ENCODE results near the gene KRT6A. TPM values are rescaled to one million over a fixed set of nuclear protein-coding genes. Genes with fewer than 3 reads are reported as not detected.

Gene KRT6A
- polyA plus RNA-seq, 1 donor (not counting 4 experiments of a cell fraction or from before 2014, with no cell fraction given) = 12,338 TPM

DNA sequence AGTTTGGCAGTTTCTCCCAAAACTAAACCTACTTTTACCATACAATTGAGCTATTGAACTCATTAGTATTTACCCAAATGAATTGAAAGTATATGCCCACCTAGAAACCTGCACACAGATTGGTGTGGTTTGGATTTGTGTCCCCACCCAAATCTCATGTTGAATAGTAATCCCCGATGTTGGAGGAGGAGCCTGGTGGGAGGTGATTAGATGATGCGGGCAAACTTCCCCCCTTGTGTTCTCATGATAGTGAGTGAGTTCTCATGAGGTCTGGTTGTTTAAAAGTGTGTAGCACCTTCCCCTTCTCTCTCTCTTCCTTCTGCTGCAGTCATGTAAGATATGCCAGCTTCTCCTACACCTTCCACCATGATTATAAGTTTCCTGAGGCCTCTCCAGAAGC, 15.4 kb downstream of the KRT6A start:
- Histone ChIP-seq H3K4me1 (ENCODE audit: control insufficient read depth, extremely low read depth, insufficient read depth, low read length) (peaks cover 9% of the 10 kb centered on the region), H3K36me3 (ENCODE audit: control insufficient read depth in 2 of 2, extremely low read depth in 1 of 2, insufficient read depth in 2 of 2, low read length in 2 of 2) (no peaks in the 10 kb centered on the region), H3K9me1 (ENCODE audit: control insufficient read depth, extremely low read depth, insufficient read depth, low read length) (no peaks in the 10 kb centered on the region), H3K27me3 (ENCODE audit: control insufficient read depth, extremely low read depth, insufficient read depth, low read length) (no peaks in the 10 kb centered on the region), H3K9ac (ENCODE audit: control insufficient read depth, extremely low read depth, insufficient read depth, low read length) (no peak overlapping the region), H3K27ac (ENCODE audit: control insufficient read depth, insufficient read depth, low read length) (no peak overlapping the region), H3K9me3 (ENCODE audit: control insufficient read depth, low read depth, low read length) (no peaks in the 10 kb centered on the region), H3K79me2 (ENCODE audit: control insufficient read depth, insufficient read depth, low read length) (no peaks in the 10 kb centered on the region), H2AFZ (ENCODE audit: control insufficient read depth, low read length) (no peak overlapping the region), H3K4me3 (ENCODE audit: control insufficient read depth in 2 of 3, extremely low read depth in 1 of 3, insufficient read depth in 2 of 3, low read depth in 1 of 3, low read length in 3 of 3) (no peak overlapping the region), H4K20me1 (ENCODE audit: control insufficient read depth, extremely low read depth, insufficient read depth, low read length) (no peaks in the 10 kb centered on the region), H3K4me2 (ENCODE audit: control insufficient read depth, extremely low read depth, insufficient read depth, low read depth, low read length) (no peak overlapping the region)
- dilution Hi-C loops (cut with MboI; ENCODE audit: extremely low pct_ligation_motif_present, low sequenced_read_pairs) = no loop called here
- DNase-seq (ENCODE audit: low read depth, low spot score) (no peak), FAIRE-seq (no peak)
- no peak for TF ChIP-seq CTCF (optimal IDR thresholded peaks at IDR 0.05 in 1 of 3, IDR thresholded peaks at IDR 0.05 in 1 of 3, conservative IDR thresholded peaks at IDR 0.05 in 1 of 3; ENCODE audit: extremely low read depth in 1 of 3, insufficient read depth in 2 of 3, low read length in 3 of 3)
- no peak for TF ChIP-seq EZH2 (IDR thresholded peaks at IDR 0.05; ENCODE audit: low read length)

- Histone ChIP-seq H3K9me1 (ENCODE audit: control insufficient read depth, extremely low read depth, insufficient read depth, low read length) (no peaks in the 10 kb centered on the region), H3K9me3 (ENCODE audit: control insufficient read depth, low read depth, low read length) (no peaks in the 10 kb centered on the region), H4K20me1 (ENCODE audit: control insufficient read depth, extremely low read depth, insufficient read depth, low read length) (no peaks in the 10 kb centered on the region), H3K79me2 (ENCODE audit: control insufficient read depth, insufficient read depth, low read length) (no peaks in the 10 kb centered on the region), H3K4me2 (ENCODE audit: control insufficient read depth, extremely low read depth, insufficient read depth, low read depth, low read length) (no peak overlapping the region), H3K4me1 (ENCODE audit: control insufficient read depth, extremely low read depth, insufficient read depth, low read length) (peaks cover 9% of the 10 kb centered on the region), H2AFZ (ENCODE audit: control insufficient read depth, low read length) (no peak overlapping the region), H3K27ac (ENCODE audit: control insufficient read depth, insufficient read depth, low read length) (no peak overlapping the region), H3K27me3 (ENCODE audit: control insufficient read depth, extremely low read depth, insufficient read depth, low read length) (no peaks in the 10 kb centered on the region), H3K4me3 (ENCODE audit: control insufficient read depth in 2 of 3, extremely low read depth in 1 of 3, insufficient read depth in 2 of 3, low read depth in 1 of 3, low read length in 3 of 3) (no peak overlapping the region), H3K9ac (ENCODE audit: control insufficient read depth, extremely low read depth, insufficient read depth, low read length) (no peak overlapping the region), H3K36me3 (ENCODE audit: control insufficient read depth in 2 of 2, extremely low read depth in 1 of 2, insufficient read depth in 2 of 2, low read length in 2 of 2) (peaks cover 0 to 2% of the 10 kb centered on the region in 2 experiments)
- TF ChIP-seq EZH2 (IDR thresholded peaks at IDR 0.05; ENCODE audit: low read length) = no peak
- TF ChIP-seq CTCF (optimal IDR thresholded peaks at IDR 0.05 in 1 of 3, IDR thresholded peaks at IDR 0.05 in 1 of 3, conservative IDR thresholded peaks at IDR 0.05 in 1 of 3; ENCODE audit: extremely low read depth in 1 of 3, insufficient read depth in 2 of 3, low read length in 3 of 3) = no peak
- no peak for DNase-seq (ENCODE audit: low read depth, low spot score)
- no peak for FAIRE-seq
- dilution Hi-C loops (cut with MboI; ENCODE audit: extremely low pct_ligation_motif_present, low sequenced_read_pairs) = no loop called here
Observed at GRCh38 chr12:52474212-52474611, 18.8 kb downstream of the KRT6A start.

Data from keratinocyte (primary cell).